CD4-positive, alpha-beta T cell treated with Interleukin-12 subunit alpha and Interleukin-12 subunit beta, for 1 hour (primary cell): ENCODE data around the gene ADAD2.

ENCODE experiments used
- DNase-seq: peaks from one replicate; pipeline ENCODE4 v3.0.0-alpha.2; 2020

ADAD2 gene

GRCh38 chr16:84227548-84227947, 36.6 kb downstream of the ADAD2 start:
- no peak for DNase-seq

DNA sequence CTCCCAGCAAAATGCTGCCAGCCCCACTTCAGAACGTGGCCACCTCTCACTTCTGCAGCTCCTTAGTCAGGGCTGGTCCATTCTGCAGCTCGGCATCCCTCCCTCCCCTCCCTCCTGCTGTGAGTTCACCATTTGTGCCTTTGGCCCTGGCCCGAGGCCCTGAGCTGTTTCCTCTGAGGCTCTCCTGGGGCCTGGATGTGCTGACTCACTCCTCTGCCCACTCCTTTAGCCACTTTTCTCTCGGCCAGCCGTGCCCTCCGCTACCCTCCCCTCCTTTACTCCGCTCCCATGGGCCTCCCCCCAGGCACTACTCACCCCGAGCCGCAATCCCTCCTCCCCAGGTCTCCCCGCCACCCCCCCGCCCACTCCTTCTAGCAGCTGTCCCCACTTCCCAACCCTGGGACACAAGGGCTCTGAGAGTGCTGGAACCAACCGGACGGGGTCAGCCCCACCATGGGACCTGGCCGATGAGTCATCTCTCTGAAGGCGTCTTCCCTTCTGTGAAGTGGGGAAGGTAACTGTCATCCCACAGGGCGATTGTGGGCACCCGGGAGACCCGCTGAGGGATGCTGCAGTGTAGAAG, 37.4 kb downstream of the ADAD2 start:
- no peak for DNase-seq

DNA sequence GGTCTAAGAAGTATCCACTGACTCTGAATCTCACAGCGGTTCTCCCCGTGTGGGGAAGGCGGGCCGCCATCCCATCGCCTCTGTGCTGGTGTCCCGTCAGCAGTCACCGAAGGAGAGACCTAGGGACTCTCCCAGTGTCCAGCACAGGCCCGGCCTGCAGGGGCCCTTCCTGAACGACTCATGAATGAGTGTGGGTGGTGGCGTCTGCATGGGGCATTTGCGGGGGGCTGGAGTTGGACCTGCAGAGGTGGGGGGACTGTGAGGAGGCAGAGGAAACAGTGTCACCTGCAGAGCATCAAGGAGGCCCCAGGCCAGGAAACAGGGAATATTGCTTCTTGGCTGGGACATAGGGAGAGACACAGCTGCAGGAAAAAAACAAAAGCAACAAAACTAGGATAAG, 38.5 kb downstream of the ADAD2 start:
- no peak for DNase-seq

GRCh38 chr16:84232060-84232459, 41.1 kb downstream of the ADAD2 start:
- no peak for DNase-seq

DNA sequence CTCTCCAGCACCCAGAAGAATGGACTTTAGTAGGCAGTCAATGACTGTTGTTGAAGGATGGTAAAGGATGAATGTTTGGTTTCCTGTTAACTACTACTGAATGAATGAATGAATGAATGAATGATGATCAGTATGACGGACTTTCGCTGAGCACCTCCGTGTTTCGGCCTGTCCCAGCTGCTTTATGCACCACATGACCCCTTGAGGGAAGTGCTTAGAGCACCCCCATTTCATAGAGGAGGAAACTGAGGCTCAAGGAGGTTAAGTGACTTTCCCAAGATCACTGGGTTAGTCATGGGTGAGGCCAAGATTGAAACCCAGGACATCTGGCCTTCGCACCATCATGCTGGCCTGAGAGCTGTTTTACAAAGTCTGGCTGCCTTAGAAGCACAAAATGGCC, 42.0 kb downstream of the ADAD2 start:
- DNase-seq, result no peak

DNA sequence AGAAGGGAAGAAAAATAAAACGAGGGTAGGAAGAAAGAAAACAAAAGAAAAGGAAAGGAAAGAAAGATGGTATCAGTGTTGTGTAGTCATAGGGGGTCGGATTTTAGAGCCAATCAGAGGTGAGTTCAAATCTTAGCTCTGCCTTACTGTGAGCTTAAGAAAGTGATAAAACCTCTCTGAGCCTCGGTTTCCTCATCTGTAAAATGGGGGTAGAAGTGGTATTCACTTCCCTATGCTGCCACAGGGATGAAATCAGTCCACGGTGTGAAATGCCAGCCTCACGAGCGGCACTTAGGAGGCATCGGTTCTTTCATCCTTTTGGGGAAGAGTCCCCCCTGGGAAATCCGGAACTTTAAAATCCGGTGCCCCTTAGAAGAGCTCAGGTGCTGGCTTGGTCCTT, 42.8 kb downstream of the ADAD2 start:
- DNase-seq, result no peak

- no peak for DNase-seq
Measured at GRCh38 chr16:84234321-84235241, 43.6 kb downstream of the ADAD2 start.

GRCh38 chr16:84236671-84237070, 45.7 kb downstream of the ADAD2 start:
- DNase-seq, result no peak

- no peak for DNase-seq
Measured at GRCh38 chr16:84237994-84238750, 47.2 kb downstream of the ADAD2 start.

- no peak for DNase-seq
Measured at GRCh38 chr16:84239141-84239769, 48.3 kb downstream of the ADAD2 start.

DNA sequence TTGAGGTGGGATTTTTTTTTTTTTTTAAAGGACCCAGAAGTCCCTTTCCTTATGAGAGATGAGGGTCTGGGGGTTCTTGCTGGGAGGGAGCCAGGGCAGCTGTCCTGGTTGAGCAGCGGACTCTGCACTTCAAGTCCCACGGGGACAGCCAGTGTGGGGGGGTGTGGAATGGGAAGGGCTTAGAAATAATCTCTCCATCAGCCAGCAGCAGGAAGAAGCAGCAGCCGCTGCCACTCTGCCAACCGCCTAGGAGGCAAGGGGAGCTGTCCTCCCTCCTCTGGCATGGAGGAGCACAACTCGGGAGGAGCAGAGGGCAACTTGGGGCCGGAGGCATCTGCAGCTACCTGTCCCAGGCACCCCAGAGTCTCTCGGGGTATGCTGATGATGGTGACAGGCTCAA, 49.0 kb downstream of the ADAD2 start, which contains the start of gene KCNG4:
Gene KCNG4 (minus strand): TSS at position 104 of the 400 bp plus-strand sequence. CDS start 2,527 bp downstream, outside the sequence.
- no peak for DNase-seq

DNA sequence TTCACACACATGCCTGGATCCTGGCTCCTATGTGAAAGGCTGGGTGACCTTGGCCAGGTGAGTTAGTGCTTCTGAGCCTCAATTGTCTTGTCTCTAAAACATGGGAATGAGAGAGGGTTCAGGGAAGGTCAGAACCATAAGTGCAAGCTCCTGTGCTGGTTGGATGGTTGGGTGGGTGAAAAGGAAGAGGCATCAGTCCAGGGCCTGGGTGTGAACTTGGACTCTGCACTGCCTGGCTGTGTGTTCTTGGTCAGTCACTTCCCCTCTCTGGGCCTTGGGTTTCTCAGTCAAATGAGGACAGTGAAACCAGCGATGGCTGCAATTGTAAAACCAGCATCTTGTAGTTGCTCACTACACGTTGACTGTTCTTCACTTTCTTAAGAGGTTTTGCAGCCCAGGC, 49.5 kb downstream of the ADAD2 start:
- no peak for DNase-seq

DNA sequence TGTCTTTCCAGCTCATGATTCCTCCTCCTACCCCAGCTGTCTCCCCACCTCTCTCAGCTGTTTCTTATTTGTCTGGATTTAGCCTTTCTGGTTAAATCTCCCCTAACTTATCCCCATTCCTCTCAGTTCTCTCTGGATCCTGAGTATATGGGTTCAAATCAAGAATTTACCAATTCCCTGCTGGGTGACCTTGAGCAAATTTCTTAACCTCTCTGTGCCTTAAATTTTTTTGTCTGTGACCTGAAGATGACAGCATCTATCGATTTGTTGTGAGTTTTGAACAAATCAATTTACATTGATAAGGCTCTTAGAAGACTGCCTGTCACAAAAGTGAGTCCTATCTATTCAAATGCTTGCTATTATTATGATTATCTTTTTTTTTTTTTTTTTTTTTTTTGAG, 50.8 kb downstream of the ADAD2 start:
- DNase-seq, result no peak

GRCh38 chr16:84242839-84243238, 51.9 kb downstream of the ADAD2 start:
- DNase-seq, result no peak

DNA sequence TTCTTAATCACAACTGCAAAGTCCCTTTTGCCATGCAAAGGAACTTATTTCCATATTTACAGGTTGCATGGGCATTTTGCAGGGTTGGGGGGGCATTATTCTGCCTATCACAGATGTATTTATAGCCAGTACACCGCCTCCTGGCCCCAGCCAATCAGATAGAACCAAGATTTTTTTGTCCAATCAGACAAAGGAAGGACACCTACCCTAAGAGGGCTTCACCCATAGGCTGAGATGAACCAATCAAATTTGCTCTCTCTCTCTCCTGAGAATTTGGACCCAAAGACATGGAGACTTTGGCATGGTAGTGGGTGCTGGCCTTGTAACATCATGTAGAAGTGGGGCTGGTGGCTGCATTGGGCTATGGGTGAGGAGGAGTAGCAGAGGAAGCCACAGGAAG, 52.8 kb downstream of the ADAD2 start:
- DNase-seq, result no peak

- no peak for DNase-seq
Measured at GRCh38 chr16:84244728-84245127, 53.8 kb downstream of the ADAD2 start.

DNA sequence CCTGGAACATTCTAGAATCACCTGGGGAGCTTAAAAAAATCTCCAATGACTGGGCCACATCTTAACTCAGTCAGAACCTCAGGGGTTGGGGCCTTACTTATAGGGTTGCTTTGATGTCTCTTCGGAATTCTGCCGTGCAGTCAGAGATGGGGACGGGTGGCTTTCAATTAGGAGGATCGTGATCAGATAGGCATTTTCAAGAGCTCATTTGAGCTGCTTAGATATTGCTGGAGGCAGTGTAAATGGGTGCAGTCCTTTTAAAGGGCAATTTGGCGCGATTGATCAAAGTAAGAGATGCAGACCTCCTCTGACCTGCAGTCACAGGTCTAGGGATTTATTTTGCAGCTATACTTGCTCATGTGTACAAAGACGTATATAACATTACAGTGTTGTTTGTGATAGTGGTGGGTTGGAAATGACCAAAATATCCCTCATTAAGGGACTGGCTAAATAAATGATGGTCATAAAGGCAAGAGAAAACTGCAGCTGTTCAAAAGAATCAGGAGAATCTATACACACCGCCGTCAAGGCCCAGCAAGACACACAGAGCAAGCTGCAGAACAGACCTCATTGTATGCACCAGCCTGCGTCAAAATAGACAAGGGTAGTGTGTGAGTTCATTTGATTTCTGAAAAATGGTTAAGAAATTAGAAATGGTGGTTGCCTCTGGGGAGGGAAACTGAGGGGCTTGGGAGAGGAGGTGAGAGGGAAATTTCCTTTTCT, 55.2 kb downstream of the ADAD2 start:
- DNase-seq, result no peak

- DNase-seq, result no peak
Measured at GRCh38 chr16:84246679-84247077, 55.7 kb downstream of the ADAD2 start.
